NCI-H748 (cell line): ENCODE results near the gene CRADD.

ENCODE experiments used
- DNase-seq: peaks from one replicate; lab custom pipeline; 2025; ENCODE audit not compliant: unreplicated experiment; lab: John Stamatoyannopoulos, UW

The CRADD gene

GRCh38 chr12:93734784-93735183 lies 57.6 kb downstream of the CRADD start:
- no peak for DNase-seq

GRCh38 chr12:93736640-93737178 lies 59.5 kb downstream of the CRADD start:
- DNase-seq: no peak

- no peak for DNase-seq
Measured at GRCh38 chr12:93737457-93738198, 60.5 kb downstream of the CRADD start.

GRCh38 chr12:93738199-93739058 lies 61.3 kb downstream of the CRADD start:
- no peak for DNase-seq

GRCh38 chr12:93740751-93741150 lies 63.6 kb downstream of the CRADD start:
- no peak for DNase-seq

GRCh38 chr12:93741659-93742109 lies 64.5 kb downstream of the CRADD start:
- DNase-seq: peak; percentile 38

- peak; percentile 80 for DNase-seq
Measured at GRCh38 chr12:93742110-93742934, 65.1 kb downstream of the CRADD start.

GRCh38 chr12:93743229-93743998 lies 66.2 kb downstream of the CRADD start:
- no peak for DNase-seq

GRCh38 chr12:93743999-93744689 lies 67.0 kb downstream of the CRADD start:
- no peak for DNase-seq

GRCh38 chr12:93745286-93745685 lies 68.1 kb downstream of the CRADD start:
- DNase-seq: no peak

- no peak for DNase-seq
Measured at GRCh38 chr12:93746572-93747168, 69.5 kb downstream of the CRADD start.

- DNase-seq: peak; percentile 24
Measured at GRCh38 chr12:93748672-93749383, 71.7 kb downstream of the CRADD start.

- DNase-seq: no peak
Measured at GRCh38 chr12:93749515-93749914, 72.3 kb downstream of the CRADD start.

- no peak for DNase-seq
Measured at GRCh38 chr12:93750056-93750455, 72.9 kb downstream of the CRADD start.

GRCh38 chr12:93751864-93752610 lies 74.9 kb downstream of the CRADD start:
- DNase-seq: no peak

- DNase-seq: no peak
Measured at GRCh38 chr12:93753285-93753684, 76.1 kb downstream of the CRADD start.

GRCh38 chr12:93753838-93754429 lies 76.8 kb downstream of the CRADD start:
- DNase-seq: no peak
